Endodermal cell (in vitro differentiated cells): ENCODE measurements around the gene CNFN. TPM values are rescaled to one million over a fixed set of nuclear protein-coding genes. Genes with fewer than 3 reads are reported as not detected.

ENCODE experiments used
- DNase-seq: peaks from one replicate; pipeline ENCODE4 v3.0.0-alpha.2; 2017
- H3K27ac ChIP-seq: 2 replicates; pipeline ENCODE4 v1.5.1; 2013; ENCODE audit warnings: mild to moderate bottlenecking, low read depth, low read length, moderate library complexity
- H3K27me3 ChIP-seq: 2 replicates; pipeline ENCODE4 v1.6.1; 2013; ENCODE audit warnings: mild to moderate bottlenecking, low read length, moderate library complexity; ENCODE audit not compliant: insufficient read depth, control insufficient read depth, poor library complexity, severe bottlenecking
- H3K36me3 ChIP-seq: 2 replicates; pipeline ENCODE4 v1.7.0; 2013; ENCODE audit warnings: mild to moderate bottlenecking, low read length, moderate library complexity; ENCODE audit not compliant: control insufficient read depth, insufficient read depth
- H3K4me1 ChIP-seq: one replicate; pipeline ENCODE4 v1.7.0; 2013; ENCODE audit warnings: low read length; ENCODE audit not compliant: control insufficient read depth, insufficient read depth
- H3K4me3 ChIP-seq: 2 replicates; pipeline ENCODE4 v1.5.1; 2013; ENCODE audit warnings: mild to moderate bottlenecking, low read length, moderate library complexity
- H3K9ac ChIP-seq: 2 replicates; pipeline ENCODE4 v1.6.1; 2013; ENCODE audit warnings: mild to moderate bottlenecking, low read length, moderate library complexity; ENCODE audit not compliant: poor library complexity, severe bottlenecking; ENCODE audit errors: extremely low read depth
- H3K9me3 ChIP-seq: 2 replicates; pipeline ENCODE4 v1.6.1; 2013; ENCODE audit warnings: mild to moderate bottlenecking, low read length, moderate library complexity; ENCODE audit not compliant: control insufficient read depth
- H3K27ac Mint-ChIP-seq: 2 replicates; pipeline ENCODE4 v1.8.0; 2020; ENCODE audit warnings: mixed read lengths
- H3K27me3 Mint-ChIP-seq: 2 replicates; pipeline ENCODE4 v1.8.0; 2021; ENCODE audit warnings: mild to moderate bottlenecking, mixed read lengths; ENCODE audit not compliant: insufficient read depth
- H3K36me3 Mint-ChIP-seq: 2 replicates; pipeline ENCODE4 v1.8.0; 2020; ENCODE audit warnings: low read depth, mixed read lengths
- H3K4me1 Mint-ChIP-seq: 2 replicates; pipeline ENCODE4 v1.8.0; 2020; ENCODE audit warnings: mixed read lengths
- H3K4me3 Mint-ChIP-seq: 2 replicates; pipeline ENCODE4 v1.8.0; 2020; ENCODE audit warnings: mild to moderate bottlenecking, moderate library complexity, mixed read lengths
- H3K9me3 Mint-ChIP-seq: 2 replicates; pipeline ENCODE4 v1.8.0; 2020; ENCODE audit warnings: mild to moderate bottlenecking, mixed read lengths
- CTCF ChIP-seq: fragments of 200-600 bp; sonication (generic); conservative IDR thresholded peaks from 2 replicates; pipeline ENCODE4 v1.5.0; 2021; ENCODE audit warnings: antibody characterized with exemption, mild to moderate bottlenecking
- WGBS, 2 experiments: methylation state at CpG; one replicate each; pipeline versions ENCODE4 v1.1.5 to v1.1.7; 2013; ENCODE audit warnings: missing lambda C conversion rate in 2 of 2, mixed read lengths in 1 of 2; ENCODE audit not compliant: insufficient coverage in 1 of 2, insufficient read length in 1 of 2; 5-methylcytosine and 5-hydroxymethylcytosine counted together
- long read RNA-seq, 4 experiments: library from polyadenylated mRNA in 2 of 4; library from RNA in 1 of 4; library from capped mRNA in 1 of 4; stranded (forward) in 3 of 4; unstranded in 1 of 4; transcript quantifications; one replicate each; pipeline ENCODE4 v2.0.0, GENCODE V29; 2020 to 2021; ENCODE audit warnings: inconsistent platforms in 1 of 4
- polyA plus RNA-seq, 2 experiments: library from polyadenylated mRNA; stranded (reverse); fragments of 50-300 nt; gene quantifications; one replicate each; pipeline ENCODE4 v1.2.3, GENCODE V29; 2013
- total RNA-seq, 2 donors: library from RNA; stranded (reverse); fragmentation: NEBNext Ultra II Directional in 1 of 2; extraction: Animal tissue kit (Norgen Biotek cat#: 25700) in 1 of 2; gene quantifications; 2 replicates in 1 of 2; 3 replicates in 1 of 2; pipeline ENCODE4 v1.2.1, GENCODE V29; 2021

Gene CNFN
- 1 to 10 TPM; 5.0 to 6.6 TPM for total RNA-seq
- polyA plus RNA-seq (2013, experiment 1 of 2) = 12.8 TPM
- 12.1 TPM for polyA plus RNA-seq (2013, experiment 2 of 2)
- long read RNA-seq, experiment 1, partial matches to known transcripts = 10 of 10 reads
- long read RNA-seq, experiment 1, other reads (novel, unspliced or antisense) = 0 of 10 reads
- long read RNA-seq, experiment 2, partial matches to known transcripts = 3 of 3 reads
- long read RNA-seq, experiment 2, other reads (novel, unspliced or antisense) = 0 of 3 reads
- long read RNA-seq, experiment 3, partial matches to known transcripts = 1 of 1 reads
- long read RNA-seq, experiment 3, other reads (novel, unspliced or antisense) = 0 of 1 reads
- long read RNA-seq, experiment 4 = 0 reads

GRCh38 chr19:42389899-42390298, at the start of gene CNFN:
TSS of gene CNFN (minus strand) at chr19:42390297. CDS start at chr19:42389037, 1,260 bp downstream.
- no peak within 1 kb of the TSS for H3K4me3 ChIP-seq
- Mint-ChIP-seq H3K4me1 (peaks cover 4% of the 10 kb centered on the region), H3K27me3 (peaks cover 53% of the 10 kb centered on the region), H3K4me3 (no peak within 1 kb of the TSS), H3K9me3 (no peaks in the 10 kb centered on the region), H3K36me3 (no peaks in the 10 kb centered on the region), H3K27ac (no peak within 1 kb of the TSS)
- no peak for DNase-seq
- H3K9ac ChIP-seq = no peak within 1 kb of the TSS
- no peak for TF ChIP-seq CTCF
- H3K4me1 ChIP-seq = peaks cover 4% of the 10 kb centered on the region
- no peaks in the 10 kb centered on the region for H3K9me3 ChIP-seq
- 78% methylated on average over 7 to 12 of the region's 12 CpGs for WGBS, 2 experiments
- peaks cover 24% of the 10 kb centered on the region for H3K27me3 ChIP-seq
- no peak within 1 kb of the TSS for H3K27ac ChIP-seq
- no peaks in the 10 kb centered on the region for H3K36me3 ChIP-seq

- H3K4me3 ChIP-seq = no peak overlapping the region
- WGBS, 2 experiments = 83 to 90% methylated on average over 2 to 3 of the region's 3 CpGs
- H3K9me3 ChIP-seq = no peaks in the 10 kb centered on the region
- H3K4me1 ChIP-seq = no peaks in the 10 kb centered on the region
- H3K27ac ChIP-seq = no peak overlapping the region
- no peak for DNase-seq
- H3K27me3 ChIP-seq = no peaks in the 10 kb centered on the region
- Mint-ChIP-seq H3K27ac (no peak overlapping the region), H3K36me3 (no peaks in the 10 kb centered on the region), H3K27me3 (peaks cover 10% of the 10 kb centered on the region), H3K4me3 (no peak overlapping the region), H3K9me3 (no peaks in the 10 kb centered on the region), H3K4me1 (peaks cover 17% of the 10 kb centered on the region)
- H3K36me3 ChIP-seq = no peaks in the 10 kb centered on the region
- no peak overlapping the region for H3K9ac ChIP-seq
- no peak for TF ChIP-seq CTCF
Observed at GRCh38 chr19:42436006-42436405, 45.9 kb upstream of the CNFN start.

GRCh38 chr19:42435316-42435715, 45.2 kb upstream of the CNFN start:
- H3K9me3 Mint-ChIP-seq = no peaks in the 10 kb centered on the region
- no peak for DNase-seq
- H3K27ac Mint-ChIP-seq = no peak overlapping the region
- no peaks in the 10 kb centered on the region for H3K36me3 Mint-ChIP-seq
- Histone ChIP-seq H3K27me3 (no peaks in the 10 kb centered on the region), H3K27ac (no peak overlapping the region), H3K36me3 (no peaks in the 10 kb centered on the region), H3K4me3 (no peak overlapping the region), H3K4me1 (no peaks in the 10 kb centered on the region), H3K9me3 (no peaks in the 10 kb centered on the region), H3K9ac (no peak overlapping the region)
- H3K4me3 Mint-ChIP-seq = no peak overlapping the region
- H3K27me3 Mint-ChIP-seq = peaks cover 8% of the 10 kb centered on the region
- 93 to 100% methylated on average over 3 to 6 of the region's 6 CpGs for WGBS, 2 experiments
- peaks cover 10% of the 10 kb centered on the region for H3K4me1 Mint-ChIP-seq
- no peak for TF ChIP-seq CTCF
